GM18868 (cell line): ENCODE measurements around the gene SPZ1.
"Not testable (repeated sequence)": the region's sequence is repeated elsewhere in the genome, so short reads cannot be mapped to it uniquely, and the experiment has no call there.

Experiments
- ATAC-seq: cut with Tn5 transposase; IDR thresholded peaks from one replicate; pipeline ENCODE4 v1.9.1; 2021; ENCODE audit warnings: mild to moderate bottlenecking, moderate library complexity; ENCODE audit not compliant: unreplicated experiment

The SPZ1 gene

GRCh38 chr5:80337379-80337778, 17.6 kb downstream of the SPZ1 start:
- no peak for ATAC-seq

- no peak for ATAC-seq
Measured at GRCh38 chr5:80339116-80339515, 19.3 kb downstream of the SPZ1 start.

GRCh38 chr5:80341016-80341775, 21.4 kb downstream of the SPZ1 start:
- no peak for ATAC-seq

GRCh38 chr5:80343067-80343466, 23.3 kb downstream of the SPZ1 start:
- ATAC-seq = no peak

DNA sequence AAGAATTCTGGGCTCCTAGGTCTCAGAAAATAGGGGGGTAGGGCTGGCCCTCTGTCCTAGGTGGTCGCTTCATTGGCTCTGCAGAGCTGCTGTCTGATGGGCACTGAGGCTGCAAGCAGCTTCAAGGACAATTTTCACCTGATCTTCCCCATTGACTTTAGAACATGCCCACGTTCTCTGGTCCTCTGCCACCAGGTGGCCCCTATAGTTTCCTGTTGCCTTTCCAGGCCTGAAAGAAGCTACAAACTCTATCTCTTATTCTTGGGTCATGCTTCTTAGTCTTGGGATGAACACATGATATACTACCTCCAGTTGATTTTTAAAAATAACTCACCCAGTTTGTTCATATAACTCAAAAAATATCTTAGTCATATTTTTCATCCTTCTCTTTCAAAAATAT, 26.3 kb downstream of the SPZ1 start:
- ATAC-seq = no peak

- ATAC-seq = no peak
Measured at GRCh38 chr5:80348171-80348570, 28.4 kb downstream of the SPZ1 start.

- not testable (repeated sequence) for ATAC-seq
Measured at GRCh38 chr5:80351019-80351418, 31.2 kb downstream of the SPZ1 start.

DNA sequence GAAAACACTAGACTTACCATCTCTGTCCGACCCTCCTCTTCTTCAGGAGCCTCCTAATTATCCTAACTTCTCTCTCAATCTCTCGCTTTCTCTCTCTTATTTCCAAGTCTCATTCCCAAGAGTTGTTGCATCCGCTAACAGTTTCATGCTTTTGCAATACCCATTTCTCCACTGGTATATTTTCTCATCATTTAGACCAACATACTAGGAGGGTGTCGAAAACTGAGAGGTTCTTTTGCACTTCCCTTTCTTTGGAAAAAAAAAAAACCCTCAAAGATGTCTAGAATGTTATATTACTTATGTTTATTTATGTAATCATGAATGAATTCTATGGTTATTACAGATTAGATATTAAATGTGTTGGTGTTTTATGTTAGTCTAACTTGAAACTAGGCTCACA, 35.9 kb downstream of the SPZ1 start:
- no peak for ATAC-seq

GRCh38 chr5:80357671-80358070, 37.9 kb downstream of the SPZ1 start:
- ATAC-seq = no peak

GRCh38 chr5:80360914-80361444, 41.2 kb downstream of the SPZ1 start:
- ATAC-seq = no peak

- no peak for ATAC-seq
Measured at GRCh38 chr5:80364892-80365291, 45.1 kb downstream of the SPZ1 start.

GRCh38 chr5:80368661-80369480, 49.1 kb downstream of the SPZ1 start:
- ATAC-seq = no peak

GRCh38 chr5:80369521-80369920, 49.7 kb downstream of the SPZ1 start:
- ATAC-seq = no peak

DNA sequence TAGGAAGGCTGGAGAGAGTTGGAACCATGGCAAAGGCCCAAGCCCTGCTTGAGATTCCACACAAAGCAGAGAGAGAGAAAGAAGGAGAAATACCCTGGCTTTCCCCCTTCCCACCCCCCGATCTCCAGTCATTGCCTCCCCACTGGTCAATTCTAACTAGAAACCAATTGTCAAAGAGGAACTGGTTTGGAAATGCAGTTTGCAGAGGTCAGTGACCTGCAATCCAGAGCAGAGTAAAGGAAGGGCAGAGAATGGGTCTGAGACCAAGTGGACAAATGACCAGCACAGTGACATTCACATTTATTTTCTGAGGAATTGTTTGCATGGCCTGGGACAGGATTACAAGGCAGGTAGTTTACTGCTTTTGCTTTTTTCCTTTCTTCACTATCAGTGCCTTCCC, 50.6 kb downstream of the SPZ1 start:
- ATAC-seq = no peak
